Neuronal stem cell (in vitro differentiated cells): ENCODE measurements around the gene MLF2.

Source experiments
- DNase-seq: peaks from one replicate; pipeline ENCODE4 v3.0.0-alpha.2; 2013; ENCODE audit warnings: low spot score
- H2AFZ ChIP-seq: one replicate; pipeline ENCODE4 v1.6.1; 2013; ENCODE audit warnings: mild to moderate bottlenecking, low read length, inconsistent platforms
- H2AK5ac ChIP-seq: 2 replicates; pipeline ENCODE4 v1.6.1; 2013; ENCODE audit warnings: low read depth, mild to moderate bottlenecking, inconsistent platforms, low read length, moderate library complexity, mixed read lengths
- H2BK120ac ChIP-seq: 2 replicates; pipeline ENCODE4 v1.6.1; 2013; ENCODE audit warnings: low read depth, mild to moderate bottlenecking, inconsistent platforms, low read length, moderate library complexity, mixed read lengths
- H2BK12ac ChIP-seq: one replicate; pipeline ENCODE4 v1.6.1; 2013; ENCODE audit warnings: low read length, inconsistent platforms
- H2BK15ac ChIP-seq: 2 replicates; pipeline ENCODE4 v1.6.1; 2013; ENCODE audit warnings: mild to moderate bottlenecking, low read length, inconsistent platforms, mixed read lengths
- H2BK5ac ChIP-seq: one replicate; pipeline ENCODE4 v1.6.1; 2013; ENCODE audit warnings: inconsistent platforms, mild to moderate bottlenecking, low read length, moderate library complexity
- H3K14ac ChIP-seq: one replicate; pipeline ENCODE4 v1.6.1; 2013; ENCODE audit warnings: low read length, inconsistent platforms
- H3K18ac ChIP-seq: 2 replicates; pipeline ENCODE4 v1.6.1; 2013; ENCODE audit warnings: low read length, inconsistent platforms
- H3K23ac ChIP-seq: 2 replicates; pipeline ENCODE4 v1.6.1; 2013; ENCODE audit warnings: low read depth, mild to moderate bottlenecking, mixed read lengths, low read length, inconsistent platforms; ENCODE audit not compliant: poor library complexity
- H3K27ac ChIP-seq: replicated peaks from 3 replicates; pipeline ENCODE4 v1.5.1; 2013; ENCODE audit warnings: low read length, inconsistent platforms
- H3K27me3 ChIP-seq, 3 experiments: 2 replicates each; pipeline ENCODE4 v1.6.1; 2013; ENCODE audit warnings: low read length in 3 of 3, mild to moderate bottlenecking in 2 of 3, inconsistent platforms in 1 of 3, low read depth in 1 of 3, mixed read lengths in 1 of 3, moderate library complexity in 1 of 3; ENCODE audit not compliant: control insufficient read depth in 3 of 3, insufficient read depth in 3 of 3
- H3K36me3 ChIP-seq, 2 donors: replicated peaks in 1 of 2; 2 replicates each; pipeline ENCODE4 v1.6.1; 2013; ENCODE audit warnings: low read length in 2 of 2; ENCODE audit not compliant: control insufficient read depth in 2 of 2, insufficient read depth in 2 of 2
- H3K4ac ChIP-seq: 2 replicates; pipeline ENCODE4 v1.6.1; 2013; ENCODE audit warnings: inconsistent platforms, mild to moderate bottlenecking, low read length, moderate library complexity
- H3K4me1 ChIP-seq, 2 donors: 1 replicate in 1 of 2; 2 replicates in 1 of 2; pipeline ENCODE4 v1.6.1; 2013; ENCODE audit warnings: low read length in 2 of 2, low read depth in 1 of 2; ENCODE audit not compliant: control insufficient read depth in 2 of 2, insufficient read depth in 1 of 2
- H3K4me2 ChIP-seq: one replicate; pipeline ENCODE4 v1.6.1; 2013; ENCODE audit warnings: mild to moderate bottlenecking, low read length, inconsistent platforms; ENCODE audit not compliant: insufficient read depth, poor library complexity, severe bottlenecking
- H3K4me3 ChIP-seq, 2 donors: 2 replicates each; pipeline ENCODE4 v1.5.1; 2013; ENCODE audit warnings: low read length in 2 of 2, mild to moderate bottlenecking in 2 of 2, inconsistent platforms in 1 of 2, moderate library complexity in 1 of 2
- H3K79me1 ChIP-seq: one replicate; pipeline ENCODE4 v1.6.1; 2013; ENCODE audit warnings: low read depth, mild to moderate bottlenecking, inconsistent platforms, low read length, moderate library complexity
- H3K9ac ChIP-seq: one replicate; pipeline ENCODE4 v1.6.1; 2013; ENCODE audit warnings: mild to moderate bottlenecking, low read depth, low read length, inconsistent platforms; ENCODE audit not compliant: poor library complexity
- H3K9me3 ChIP-seq, 2 donors: replicated peaks in 1 of 2; 2 replicates each; pipeline versions ENCODE3 to v1.6.1; 2013; ENCODE audit warnings: low read length in 2 of 2, mild to moderate bottlenecking in 2 of 2, inconsistent platforms in 1 of 2, low read depth in 1 of 2, mixed read lengths in 1 of 2, moderate library complexity in 1 of 2; ENCODE audit not compliant: control insufficient read depth in 2 of 2, insufficient read depth in 1 of 2
- H4K8ac ChIP-seq: one replicate; pipeline ENCODE4 v1.6.1; 2013; ENCODE audit warnings: low read depth, mild to moderate bottlenecking, inconsistent platforms, low read length, moderate library complexity
- H4K91ac ChIP-seq: one replicate; pipeline ENCODE4 v1.6.1; 2013; ENCODE audit warnings: low read length, low read depth, mild to moderate bottlenecking, inconsistent platforms; ENCODE audit not compliant: poor library complexity
- WGBS, 2 donors: extraction: QIAGEN DNeasy Blood & Tissue Kit; methylation state at CpG; one replicate each; pipeline ENCODE4 v1.1.7; 2013; ENCODE audit warnings: missing lambda C conversion rate in 2 of 2, mixed read lengths in 1 of 2; ENCODE audit not compliant: insufficient read length in 2 of 2, insufficient replicate concordance in 1 of 2; ENCODE audit errors: extremely low coverage in 2 of 2; 5-methylcytosine and 5-hydroxymethylcytosine counted together

The MLF2 gene

DNA sequence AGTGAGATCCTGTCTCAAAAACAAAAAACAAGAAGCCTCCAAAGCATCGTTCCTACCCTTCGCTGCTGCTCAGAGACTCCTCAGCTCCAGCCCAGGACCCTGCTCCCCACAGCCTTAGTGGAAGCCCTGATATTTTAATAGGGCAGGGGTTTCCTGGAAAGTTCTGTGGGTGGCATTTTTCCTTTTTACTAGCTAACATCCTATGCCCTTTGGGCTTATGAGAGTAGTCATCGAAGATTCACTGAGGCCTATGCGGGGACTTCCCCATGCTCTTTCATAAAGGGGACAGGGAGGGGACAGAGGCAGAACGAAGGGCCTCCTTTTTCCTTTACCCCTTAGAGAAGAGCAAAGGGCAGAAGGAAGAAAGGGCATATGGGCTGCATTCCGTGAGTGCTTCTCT lies 27.6 kb upstream of the MLF2 start:
- Histone ChIP-seq H3K27me3 (no peaks in the 10 kb centered on the region), H3K9ac (no peak overlapping the region), H3K4me2 (no peak overlapping the region), H2AFZ (peak overlapping the region; percentile 62), H3K4me3 (no peak overlapping the region), H2BK120ac (no peak overlapping the region), H4K8ac (no peak overlapping the region), H2AK5ac (no peak overlapping the region), H2BK5ac (no peak overlapping the region), H2BK12ac (no peak overlapping the region), H4K91ac (no peak overlapping the region), H3K4ac (no peak overlapping the region), H3K79me1 (no peaks in the 10 kb centered on the region), H3K18ac (no peak overlapping the region), H3K36me3 (peaks cover 4 to 22% of the 10 kb centered on the region in 2 donors), H3K14ac (no peak overlapping the region), H3K23ac (no peak overlapping the region), H3K27ac (no peak overlapping the region), H3K9me3 (no peaks in the 10 kb centered on the region), H2BK15ac (peak overlapping the region; percentile 53), H3K4me1 (peaks cover 16 to 27% of the 10 kb centered on the region in 2 donors)
- DNase-seq = no peak
- WGBS, 2 donors = no CpG with 5 or more reads among the region's 6 CpGs

DNA sequence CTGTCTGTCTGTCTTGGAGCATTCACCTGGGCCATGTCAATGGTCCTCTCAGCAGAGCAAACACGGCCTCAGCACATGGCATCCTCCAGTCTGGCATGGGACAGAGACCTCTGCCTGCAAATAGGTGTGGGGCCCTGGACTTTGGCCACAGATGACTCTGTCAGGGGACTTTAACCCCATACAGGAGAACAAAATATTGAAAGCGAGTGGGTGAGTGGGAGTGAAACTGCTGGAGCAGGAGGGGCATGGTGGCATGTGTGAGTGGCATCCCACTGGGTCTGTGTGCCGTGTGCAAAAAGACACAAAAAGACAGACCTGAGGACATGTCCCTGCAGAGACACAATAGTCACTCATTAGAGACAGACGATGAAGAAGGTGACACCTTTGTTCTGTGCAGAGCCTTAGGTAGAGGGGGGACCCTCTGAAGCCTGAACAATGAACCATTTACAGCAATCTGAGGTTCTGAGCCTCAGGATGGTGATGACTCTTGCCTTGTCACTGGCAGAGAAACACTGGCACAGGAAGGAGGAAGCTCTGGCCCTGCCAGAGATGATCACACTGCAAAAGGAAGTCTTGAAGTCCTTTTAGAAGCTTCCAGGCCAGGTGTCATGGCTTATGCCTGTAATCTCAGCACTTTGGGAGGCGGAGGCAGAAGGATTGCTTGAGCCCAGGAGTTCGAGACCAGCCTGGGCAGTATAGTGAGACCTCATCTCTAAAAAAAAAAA lies 26.9 kb upstream of the MLF2 start:
- Histone ChIP-seq H2BK5ac (no peak overlapping the region), H3K4me3 (no peak overlapping the region), H2BK12ac (peak overlapping the region; percentile 14), H3K27me3 (no peaks in the 10 kb centered on the region), H4K8ac (no peak overlapping the region), H3K4ac (no peak overlapping the region), H3K14ac (no peak overlapping the region), H3K23ac (no peak overlapping the region), H3K18ac (peak overlapping the region; percentile 22), H3K4me1 (peaks cover 16 to 27% of the 10 kb centered on the region in 2 donors), H2BK15ac (peak overlapping the region; percentile 3), H3K36me3 (peaks cover 10 to 29% of the 10 kb centered on the region in 2 donors), H3K4me2 (no peak overlapping the region), H3K9me3 (no peaks in the 10 kb centered on the region), H3K27ac (peak overlapping the region; percentile 69), H3K9ac (no peak overlapping the region), H2AFZ (peak overlapping the region; percentile 81), H2BK120ac (no peak overlapping the region), H3K79me1 (no peaks in the 10 kb centered on the region), H4K91ac (no peak overlapping the region), H2AK5ac (no peak overlapping the region)
- no peak for DNase-seq
- WGBS, 2 donors = no CpG with 5 or more reads among the region's 6 CpGs

GRCh38 chr12:6778574-6779550 lies 25.9 kb upstream of the MLF2 start:
- H2BK120ac ChIP-seq = peak overlapping the region; percentile 72
- peaks cover 14 to 36% of the 10 kb centered on the region in 2 donors for H3K36me3 ChIP-seq
- H3K23ac ChIP-seq = peak overlapping the region; percentile 70
- peak overlapping the region; percentile 95 for H2BK12ac ChIP-seq
- H2BK15ac ChIP-seq = peak overlapping the region; percentile 34
- peak overlapping the region; percentile 34 for H4K91ac ChIP-seq
- peak overlapping the region; percentile 15 for H3K14ac ChIP-seq
- H2BK5ac ChIP-seq = peak overlapping the region; percentile 2
- WGBS, 2 donors = no CpG with 5 or more reads among the region's 35 CpGs
- H3K9me3 ChIP-seq = no peaks in the 10 kb centered on the region
- no peaks in the 10 kb centered on the region for H3K27me3 ChIP-seq
- peaks cover 17 to 27% of the 10 kb centered on the region in 2 donors for H3K4me1 ChIP-seq
- DNase-seq = peak; percentile 97
- H3K9ac ChIP-seq = peak overlapping the region; percentile 98
- H3K27ac ChIP-seq = peak overlapping the region; percentile 69
- H2AFZ ChIP-seq = peak overlapping the region; percentile 81
- H4K8ac ChIP-seq = no peak overlapping the region
- peak overlapping the region; percentile 25 to 68 for H3K4me3 ChIP-seq
- peak overlapping the region; percentile 79 for H3K4ac ChIP-seq
- H3K18ac ChIP-seq = peak overlapping the region; percentile 95
- H2AK5ac ChIP-seq = no peak overlapping the region
- H3K79me1 ChIP-seq = no peaks in the 10 kb centered on the region
- peak overlapping the region; percentile 39 for H3K4me2 ChIP-seq

DNA sequence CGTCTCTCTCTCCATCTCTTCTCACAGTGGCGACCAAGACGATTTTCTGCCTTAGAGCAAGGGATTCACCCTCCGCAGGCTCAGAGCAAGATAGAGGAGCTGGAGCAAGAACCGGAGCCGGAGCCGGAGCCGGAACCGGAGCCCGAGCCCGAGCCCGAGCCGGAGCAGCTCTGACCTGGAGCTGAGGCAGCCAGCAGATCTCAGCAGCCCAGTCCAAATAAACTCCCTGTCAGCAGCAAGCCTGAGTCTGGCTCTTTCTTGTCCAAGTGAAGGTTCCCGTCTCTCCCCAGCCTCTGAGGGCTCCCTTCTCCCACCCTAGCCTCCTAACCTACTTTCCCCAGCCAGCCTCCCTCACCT lies 25.3 kb upstream of the MLF2 start:
- WGBS, 2 donors = no CpG with 5 or more reads among the region's 14 CpGs
- no peak overlapping the region for H3K9ac ChIP-seq
- H2AFZ ChIP-seq = peak overlapping the region; percentile 81
- H4K8ac ChIP-seq = no peak overlapping the region
- no peak overlapping the region for H3K23ac ChIP-seq
- H3K9me3 ChIP-seq = no peaks in the 10 kb centered on the region
- no peak overlapping the region for H3K27ac ChIP-seq
- peaks cover 14 to 38% of the 10 kb centered on the region in 2 donors for H3K36me3 ChIP-seq
- no peaks in the 10 kb centered on the region for H3K27me3 ChIP-seq
- H3K79me1 ChIP-seq = no peaks in the 10 kb centered on the region
- no peak overlapping the region for H4K91ac ChIP-seq
- no peak overlapping the region for H3K4ac ChIP-seq
- H3K4me3 ChIP-seq = no peak overlapping the region
- peak overlapping the region; percentile 34 for H2BK15ac ChIP-seq
- H2BK12ac ChIP-seq = no peak overlapping the region
- H2BK5ac ChIP-seq = peak overlapping the region; percentile 2
- H2AK5ac ChIP-seq = peak overlapping the region; percentile 68
- H3K4me2 ChIP-seq = no peak overlapping the region
- DNase-seq = no peak
- H3K14ac ChIP-seq = no peak overlapping the region
- H3K4me1 ChIP-seq = peaks cover 20 to 27% of the 10 kb centered on the region in 2 donors
- H2BK120ac ChIP-seq = peak overlapping the region; percentile 72
- peak overlapping the region; percentile 8 for H3K18ac ChIP-seq
